GM23338 (cell line): ENCODE results near the gene RS1. TPM values are rescaled to one million over a fixed set of nuclear protein-coding genes. Genes with fewer than 3 reads are reported as not detected.

Source experiments
- ATAC-seq: fragments of 200-7000 bp; cut with Tn5 transposase; 3 replicates; pipeline ENCODE4 v1.9.1; 2020
- DNase-seq: peaks from one replicate; pipeline ENCODE4 v3.0.0-alpha.2; 2015; ENCODE audit warnings: low spot score
- H2AFZ ChIP-seq: fragments of 200-600 bp; sonication (generic); 2 replicates; pipeline ENCODE4 v1.8.0; 2016; ENCODE audit warnings: antibody characterized with exemption, mild to moderate bottlenecking, moderate library complexity
- H3F3A ChIP-seq: fragments of 200-600 bp; sonication (generic); replicated peaks from 2 replicates; pipeline ENCODE4 v1.8.0; 2017; ENCODE audit warnings: antibody characterized with exemption, mixed run types, low read depth
- H3K27ac ChIP-seq: fragments of 200-600 bp; sonication (generic); 2 replicates; pipeline ENCODE4 v1.6.1; 2016; ENCODE audit warnings: low read depth
- H3K27me3 ChIP-seq: fragments of 200-600 bp; sonication (generic); 2 replicates; pipeline ENCODE4 v1.8.0; 2016; ENCODE audit warnings: mild to moderate bottlenecking, mixed run types, moderate library complexity; ENCODE audit not compliant: insufficient read depth
- H3K36me3 ChIP-seq: fragments of 200-600 bp; sonication (generic); 2 replicates; pipeline ENCODE4 v1.8.0; 2016; ENCODE audit warnings: mild to moderate bottlenecking; ENCODE audit not compliant: insufficient read depth
- H3K4me1 ChIP-seq: fragments of 200-600 bp; sonication (generic); 2 replicates; pipeline ENCODE4 v1.8.0; 2016; ENCODE audit warnings: mild to moderate bottlenecking, moderate library complexity; ENCODE audit not compliant: insufficient read depth
- H3K4me2 ChIP-seq: fragments of 200-600 bp; sonication (generic); 2 replicates; pipeline ENCODE4 v1.7.1; 2017; ENCODE audit warnings: mixed run types
- H3K4me3 ChIP-seq: fragments of 200-600 bp; sonication (generic); 2 replicates; pipeline ENCODE4 v1.6.1; 2016; ENCODE audit warnings: mixed run types
- H3K79me2 ChIP-seq: fragments of 200-600 bp; sonication (generic); replicated peaks from 2 replicates; pipeline ENCODE4 v1.8.0; 2017; ENCODE audit warnings: mild to moderate bottlenecking; ENCODE audit not compliant: insufficient read depth
- H3K9me2 ChIP-seq: fragments of 200-600 bp; sonication (generic); 2 replicates; pipeline ENCODE4 v1.8.0; 2017; ENCODE audit not compliant: insufficient read depth
- H4K20me1 ChIP-seq: fragments of 200-600 bp; sonication (generic); replicated peaks from 2 replicates; pipeline ENCODE4 v1.8.0; 2017; ENCODE audit warnings: mild to moderate bottlenecking; ENCODE audit not compliant: insufficient read depth
- H3K27ac Mint-ChIP-seq: 2 replicates; pipeline ENCODE4 v1.8.0; 2020; ENCODE audit warnings: inconsistent platforms, mild to moderate bottlenecking, moderate library complexity, mixed read lengths
- H3K27me3 Mint-ChIP-seq: 3 replicates; pipeline ENCODE4 v1.8.0; 2022; ENCODE audit warnings: low read depth, mild to moderate bottlenecking, moderate library complexity, mixed read lengths, inconsistent platforms; ENCODE audit not compliant: insufficient read depth, poor library complexity
- H3K36me3 Mint-ChIP-seq: 3 replicates; pipeline ENCODE4 v1.8.0; 2021; ENCODE audit warnings: low read depth, mild to moderate bottlenecking, inconsistent platforms, moderate library complexity, mixed read lengths
- H3K4me1 Mint-ChIP-seq: 3 replicates; pipeline ENCODE4 v1.8.0; 2020; ENCODE audit warnings: mild to moderate bottlenecking, inconsistent platforms, mixed read lengths
- H3K4me3 Mint-ChIP-seq: 3 replicates; pipeline ENCODE4 v1.8.0; 2021; ENCODE audit warnings: moderate library complexity, mild to moderate bottlenecking, inconsistent platforms, mixed read lengths
- H3K9me3 Mint-ChIP-seq: 3 replicates; pipeline ENCODE4 v1.8.0; 2020; ENCODE audit warnings: moderate library complexity, mild to moderate bottlenecking, inconsistent platforms, mixed read lengths
- CREB1 ChIP-seq: fragments of 250-450 bp; sonication (Bioruptor Pico); IDR thresholded peaks from 2 replicates; pipeline ENCODE4 v1.5.0; 2020; ENCODE audit warnings: low read depth, mild to moderate bottlenecking, moderate library complexity
- EZH2 ChIP-seq: fragments of 200-600 bp; sonication (generic); IDR thresholded peaks from one replicate; pipeline ENCODE4 v1.8.0; 2017; ENCODE audit warnings: antibody characterized with exemption, mild to moderate bottlenecking, low read depth; ENCODE audit not compliant: unreplicated experiment
- EZH2phosphoT487 ChIP-seq: fragments of 200-600 bp; sonication (generic); IDR thresholded peaks from one replicate; pipeline ENCODE4 v1.8.1; 2018; ENCODE audit warnings: antibody characterized with exemption; ENCODE audit not compliant: unreplicated experiment
- JUNB ChIP-seq: IDR thresholded peaks from one replicate; pipeline ENCODE4 v1.6.1; 2016; ENCODE audit warnings: antibody characterized with exemption; ENCODE audit not compliant: unreplicated experiment
- NANOG ChIP-seq: IDR thresholded peaks from 2 replicates; pipeline ENCODE4 v1.6.1; 2016; ENCODE audit warnings: antibody characterized with exemption, borderline replicate concordance
- POLR2AphosphoS5 ChIP-seq: IDR thresholded peaks from 2 replicates; pipeline ENCODE4 v1.6.1; 2016; ENCODE audit warnings: antibody characterized with exemption, low read depth
- STAT1 ChIP-seq: IDR thresholded peaks from one replicate; pipeline ENCODE4 v1.6.1; 2016; ENCODE audit warnings: antibody characterized with exemption; ENCODE audit not compliant: unreplicated experiment
- ZNF114 ChIP-seq: fragments of 250-450 bp; sonication (Bioruptor Pico); IDR thresholded peaks from 2 replicates; pipeline ENCODE4 v1.5.0; 2020; ENCODE audit warnings: mild to moderate bottlenecking, moderate library complexity
- ZNF331 ChIP-seq: fragments of 250-450 bp; sonication (Bioruptor Pico); IDR thresholded peaks from 2 replicates; pipeline ENCODE4 v1.5.0; 2020; ENCODE audit warnings: low read depth, mild to moderate bottlenecking, moderate library complexity
- polyA plus RNA-seq: library from polyadenylated mRNA; unstranded; fragments of >200 nt; fragmentation: Nextera tagmentation; extraction: Ambion mirVana; gene quantifications from 2 replicates; pipeline ENCODE4 v1.2.1, GENCODE V29; 2016
- total RNA-seq: library from RNA; depleted of rRNA; stranded (reverse); fragments of >200 nt; shearing (Covaris generic); gene quantifications from 2 replicates; pipeline ENCODE4 v1.2.3, GENCODE V29; 2014
- TF ChIP-seq, protein P1 (sequence below), 2 experiments: fragments of 200-600 bp in 1 of 2; sonication (generic) in 1 of 2; conservative IDR thresholded peaks; 2 replicates each; pipeline versions ENCODE4 v1.5.1 to v1.6.1; 2016 to 2017; ENCODE audit warnings: antibody characterized with exemption in 2 of 2, low read depth in 2 of 2, mild to moderate bottlenecking in 2 of 2, moderate library complexity in 1 of 2
- TF ChIP-seq, protein P2 (sequence below): IDR thresholded peaks from one replicate; pipeline ENCODE4 v1.6.1; 2018; ENCODE audit warnings: antibody characterized with exemption; ENCODE audit not compliant: unreplicated experiment
- TF ChIP-seq, protein P3 (sequence below): IDR thresholded peaks from 2 replicates; pipeline ENCODE4 v1.6.1; 2016; ENCODE audit warnings: antibody characterized with exemption
- TF ChIP-seq, protein P4 (sequence below): fragments of 250-450 bp; sonication (Bioruptor Pico); IDR thresholded peaks from 2 replicates; pipeline ENCODE4 v1.5.0; 2020; ENCODE audit warnings: mild to moderate bottlenecking, moderate library complexity

The RS1 gene
- total and polyA plus RNA-seq, 2 experiments from 2014 or later: not detected

DNA sequence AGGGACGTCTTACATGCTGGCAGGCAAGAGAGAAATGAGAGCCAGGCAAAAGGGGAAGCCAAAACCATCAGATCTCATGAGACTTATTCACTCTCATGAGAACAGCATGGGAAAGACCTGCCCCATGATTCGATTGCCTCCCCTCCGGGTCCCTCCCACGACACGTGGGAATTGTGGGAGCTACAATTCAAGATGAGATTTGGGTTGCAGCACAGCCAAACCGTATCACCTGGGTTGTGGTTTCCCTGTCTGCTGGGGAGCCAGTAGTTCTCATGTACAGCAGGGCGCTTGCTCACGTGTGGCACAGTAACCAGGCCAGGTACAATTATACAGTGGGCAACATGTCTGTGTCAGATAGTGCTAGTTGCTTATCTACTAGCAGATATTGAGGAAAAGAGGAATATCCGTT is 11.1 kb upstream of the RS1 start (continued):
- TF ChIP-seq ZNF331 (CRISPR knock-in tag) (no peak), ZNF114 (CRISPR knock-in tag) (no peak)

DNA sequence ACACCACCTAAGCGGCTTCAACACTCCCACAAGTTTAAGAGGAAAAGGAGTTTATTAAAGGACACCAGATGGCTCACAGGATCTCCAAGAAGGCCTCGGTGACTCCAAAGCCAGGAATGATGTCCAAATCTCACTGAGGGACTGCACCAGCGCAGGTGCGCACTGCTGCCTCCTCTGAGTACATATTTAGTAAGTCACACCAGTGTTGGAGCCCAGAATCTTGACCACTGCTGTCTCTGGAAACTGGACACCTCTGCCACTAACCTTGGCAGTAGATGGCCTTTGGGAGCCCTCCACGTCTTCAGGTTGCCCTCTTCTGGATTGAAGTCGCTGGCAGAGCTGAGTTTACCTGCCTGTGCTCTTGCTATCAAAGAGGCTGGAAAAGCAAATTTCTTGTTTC is 10.1 kb upstream of the RS1 start:
- H3F3A ChIP-seq: no peaks in the 10 kb centered on the region
- Mint-ChIP-seq H3K9me3 (no peaks in the 10 kb centered on the region), H3K27me3 (peaks cover 5% of the 10 kb centered on the region), H3K4me3 (no peak overlapping the region), H3K4me1 (peaks cover 4% of the 10 kb centered on the region; the same call in 2 of the 3 replicates), H3K27ac (no peak overlapping the region), H3K36me3 (no peaks in the 10 kb centered on the region)
- no peak overlapping the region for H3K4me3 ChIP-seq
- H3K36me3 ChIP-seq: no peaks in the 10 kb centered on the region
- TF ChIP-seq ZNF114 (CRISPR knock-in tag) (no peak), POLR2AphosphoS5 (no peak), JUNB (no peak), NANOG (no peak), EZH2 (no peak), ZNF331 (CRISPR knock-in tag) (no peak), CREB1 (no peak), STAT1 (no peak), EZH2phosphoT487 (no peak)
- TF ChIP-seq, protein P1, sequence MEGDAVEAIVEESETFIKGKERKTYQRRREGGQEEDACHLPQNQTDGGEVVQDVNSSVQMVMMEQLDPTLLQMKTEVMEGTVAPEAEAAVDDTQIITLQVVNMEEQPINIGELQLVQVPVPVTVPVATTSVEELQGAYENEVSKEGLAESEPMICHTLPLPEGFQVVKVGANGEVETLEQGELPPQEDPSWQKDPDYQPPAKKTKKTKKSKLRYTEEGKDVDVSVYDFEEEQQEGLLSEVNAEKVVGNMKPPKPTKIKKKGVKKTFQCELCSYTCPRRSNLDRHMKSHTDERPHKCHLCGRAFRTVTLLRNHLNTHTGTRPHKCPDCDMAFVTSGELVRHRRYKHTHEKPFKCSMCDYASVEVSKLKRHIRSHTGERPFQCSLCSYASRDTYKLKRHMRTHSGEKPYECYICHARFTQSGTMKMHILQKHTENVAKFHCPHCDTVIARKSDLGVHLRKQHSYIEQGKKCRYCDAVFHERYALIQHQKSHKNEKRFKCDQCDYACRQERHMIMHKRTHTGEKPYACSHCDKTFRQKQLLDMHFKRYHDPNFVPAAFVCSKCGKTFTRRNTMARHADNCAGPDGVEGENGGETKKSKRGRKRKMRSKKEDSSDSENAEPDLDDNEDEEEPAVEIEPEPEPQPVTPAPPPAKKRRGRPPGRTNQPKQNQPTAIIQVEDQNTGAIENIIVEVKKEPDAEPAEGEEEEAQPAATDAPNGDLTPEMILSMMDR (conservative IDR thresholded peaks at IDR 0.05; ENCODE audit: low read depth in 2 of 2): no peak
- TF ChIP-seq, protein P2, sequence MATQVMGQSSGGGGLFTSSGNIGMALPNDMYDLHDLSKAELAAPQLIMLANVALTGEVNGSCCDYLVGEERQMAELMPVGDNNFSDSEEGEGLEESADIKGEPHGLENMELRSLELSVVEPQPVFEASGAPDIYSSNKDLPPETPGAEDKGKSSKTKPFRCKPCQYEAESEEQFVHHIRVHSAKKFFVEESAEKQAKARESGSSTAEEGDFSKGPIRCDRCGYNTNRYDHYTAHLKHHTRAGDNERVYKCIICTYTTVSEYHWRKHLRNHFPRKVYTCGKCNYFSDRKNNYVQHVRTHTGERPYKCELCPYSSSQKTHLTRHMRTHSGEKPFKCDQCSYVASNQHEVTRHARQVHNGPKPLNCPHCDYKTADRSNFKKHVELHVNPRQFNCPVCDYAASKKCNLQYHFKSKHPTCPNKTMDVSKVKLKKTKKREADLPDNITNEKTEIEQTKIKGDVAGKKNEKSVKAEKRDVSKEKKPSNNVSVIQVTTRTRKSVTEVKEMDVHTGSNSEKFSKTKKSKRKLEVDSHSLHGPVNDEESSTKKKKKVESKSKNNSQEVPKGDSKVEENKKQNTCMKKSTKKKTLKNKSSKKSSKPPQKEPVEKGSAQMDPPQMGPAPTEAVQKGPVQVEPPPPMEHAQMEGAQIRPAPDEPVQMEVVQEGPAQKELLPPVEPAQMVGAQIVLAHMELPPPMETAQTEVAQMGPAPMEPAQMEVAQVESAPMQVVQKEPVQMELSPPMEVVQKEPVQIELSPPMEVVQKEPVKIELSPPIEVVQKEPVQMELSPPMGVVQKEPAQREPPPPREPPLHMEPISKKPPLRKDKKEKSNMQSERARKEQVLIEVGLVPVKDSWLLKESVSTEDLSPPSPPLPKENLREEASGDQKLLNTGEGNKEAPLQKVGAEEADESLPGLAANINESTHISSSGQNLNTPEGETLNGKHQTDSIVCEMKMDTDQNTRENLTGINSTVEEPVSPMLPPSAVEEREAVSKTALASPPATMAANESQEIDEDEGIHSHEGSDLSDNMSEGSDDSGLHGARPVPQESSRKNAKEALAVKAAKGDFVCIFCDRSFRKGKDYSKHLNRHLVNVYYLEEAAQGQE: no peak
- TF ChIP-seq, protein P3, sequence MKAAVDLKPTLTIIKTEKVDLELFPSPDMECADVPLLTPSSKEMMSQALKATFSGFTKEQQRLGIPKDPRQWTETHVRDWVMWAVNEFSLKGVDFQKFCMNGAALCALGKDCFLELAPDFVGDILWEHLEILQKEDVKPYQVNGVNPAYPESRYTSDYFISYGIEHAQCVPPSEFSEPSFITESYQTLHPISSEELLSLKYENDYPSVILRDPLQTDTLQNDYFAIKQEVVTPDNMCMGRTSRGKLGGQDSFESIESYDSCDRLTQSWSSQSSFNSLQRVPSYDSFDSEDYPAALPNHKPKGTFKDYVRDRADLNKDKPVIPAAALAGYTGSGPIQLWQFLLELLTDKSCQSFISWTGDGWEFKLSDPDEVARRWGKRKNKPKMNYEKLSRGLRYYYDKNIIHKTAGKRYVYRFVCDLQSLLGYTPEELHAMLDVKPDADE: no peak
- TF ChIP-seq, protein P4, sequence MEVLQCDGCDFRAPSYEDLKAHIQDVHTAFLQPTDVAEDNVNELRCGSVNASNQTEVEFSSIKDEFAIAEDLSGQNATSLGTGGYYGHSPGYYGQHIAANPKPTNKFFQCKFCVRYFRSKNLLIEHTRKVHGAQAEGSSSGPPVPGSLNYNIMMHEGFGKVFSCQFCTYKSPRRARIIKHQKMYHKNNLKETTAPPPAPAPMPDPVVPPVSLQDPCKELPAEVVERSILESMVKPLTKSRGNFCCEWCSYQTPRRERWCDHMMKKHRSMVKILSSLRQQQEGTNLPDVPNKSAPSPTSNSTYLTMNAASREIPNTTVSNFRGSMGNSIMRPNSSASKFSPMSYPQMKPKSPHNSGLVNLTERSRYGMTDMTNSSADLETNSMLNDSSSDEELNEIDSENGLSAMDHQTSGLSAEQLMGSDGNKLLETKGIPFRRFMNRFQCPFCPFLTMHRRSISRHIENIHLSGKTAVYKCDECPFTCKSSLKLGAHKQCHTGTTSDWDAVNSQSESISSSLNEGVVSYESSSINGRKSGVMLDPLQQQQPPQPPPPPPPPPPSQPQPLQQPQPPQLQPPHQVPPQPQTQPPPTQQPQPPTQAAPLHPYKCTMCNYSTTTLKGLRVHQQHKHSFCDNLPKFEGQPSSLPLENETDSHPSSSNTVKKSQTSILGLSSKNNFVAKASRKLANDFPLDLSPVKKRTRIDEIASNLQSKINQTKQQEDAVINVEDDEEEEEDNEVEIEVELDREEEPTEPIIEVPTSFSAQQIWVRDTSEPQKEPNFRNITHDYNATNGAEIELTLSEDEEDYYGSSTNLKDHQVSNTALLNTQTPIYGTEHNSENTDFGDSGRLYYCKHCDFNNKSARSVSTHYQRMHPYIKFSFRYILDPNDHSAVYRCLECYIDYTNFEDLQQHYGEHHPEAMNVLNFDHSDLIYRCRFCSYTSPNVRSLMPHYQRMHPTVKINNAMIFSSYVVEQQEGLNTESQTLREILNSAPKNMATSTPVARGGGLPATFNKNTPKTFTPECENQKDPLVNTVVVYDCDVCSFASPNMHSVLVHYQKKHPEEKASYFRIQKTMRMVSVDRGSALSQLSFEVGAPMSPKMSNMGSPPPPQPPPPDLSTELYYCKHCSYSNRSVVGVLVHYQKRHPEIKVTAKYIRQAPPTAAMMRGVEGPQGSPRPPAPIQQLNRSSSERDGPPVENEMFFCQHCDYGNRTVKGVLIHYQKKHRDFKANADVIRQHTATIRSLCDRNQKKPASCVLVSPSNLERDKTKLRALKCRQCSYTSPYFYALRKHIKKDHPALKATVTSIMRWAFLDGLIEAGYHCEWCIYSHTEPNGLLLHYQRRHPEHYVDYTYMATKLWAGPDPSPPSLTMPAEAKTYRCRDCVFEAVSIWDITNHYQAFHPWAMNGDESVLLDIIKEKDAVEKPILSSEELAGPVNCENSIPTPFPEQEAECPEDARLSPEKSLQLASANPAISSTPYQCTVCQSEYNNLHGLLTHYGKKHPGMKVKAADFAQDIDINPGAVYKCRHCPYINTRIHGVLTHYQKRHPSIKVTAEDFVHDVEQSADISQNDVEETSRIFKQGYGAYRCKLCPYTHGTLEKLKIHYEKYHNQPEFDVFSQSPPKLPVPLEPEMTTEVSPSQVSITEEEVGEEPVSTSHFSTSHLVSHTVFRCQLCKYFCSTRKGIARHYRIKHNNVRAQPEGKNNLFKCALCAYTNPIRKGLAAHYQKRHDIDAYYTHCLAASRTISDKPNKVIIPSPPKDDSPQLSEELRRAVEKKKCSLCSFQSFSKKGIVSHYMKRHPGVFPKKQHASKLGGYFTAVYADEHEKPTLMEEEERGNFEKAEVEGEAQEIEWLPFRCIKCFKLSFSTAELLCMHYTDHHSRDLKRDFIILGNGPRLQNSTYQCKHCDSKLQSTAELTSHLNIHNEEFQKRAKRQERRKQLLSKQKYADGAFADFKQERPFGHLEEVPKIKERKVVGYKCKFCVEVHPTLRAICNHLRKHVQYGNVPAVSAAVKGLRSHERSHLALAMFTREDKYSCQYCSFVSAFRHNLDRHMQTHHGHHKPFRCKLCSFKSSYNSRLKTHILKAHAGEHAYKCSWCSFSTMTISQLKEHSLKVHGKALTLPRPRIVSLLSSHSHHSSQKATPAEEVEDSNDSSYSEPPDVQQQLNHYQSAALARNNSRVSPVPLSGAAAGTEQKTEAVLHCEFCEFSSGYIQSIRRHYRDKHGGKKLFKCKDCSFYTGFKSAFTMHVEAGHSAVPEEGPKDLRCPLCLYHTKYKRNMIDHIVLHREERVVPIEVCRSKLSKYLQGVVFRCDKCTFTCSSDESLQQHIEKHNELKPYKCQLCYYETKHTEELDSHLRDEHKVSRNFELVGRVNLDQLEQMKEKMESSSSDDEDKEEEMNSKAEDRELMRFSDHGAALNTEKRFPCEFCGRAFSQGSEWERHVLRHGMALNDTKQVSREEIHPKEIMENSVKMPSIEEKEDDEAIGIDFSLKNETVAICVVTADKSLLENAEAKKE (CRISPR knock-in tag): no peak
- H3K4me2 ChIP-seq: no peak overlapping the region
- H3K4me1 ChIP-seq: no peaks in the 10 kb centered on the region
- ATAC-seq (no peak), DNase-seq (no peak)
- no peaks in the 10 kb centered on the region for H3K27me3 ChIP-seq
- H4K20me1 ChIP-seq: no peaks in the 10 kb centered on the region
- no peaks in the 10 kb centered on the region for H3K79me2 ChIP-seq
- no peak overlapping the region for H2AFZ ChIP-seq
- H3K9me2 ChIP-seq: no peaks in the 10 kb centered on the region
- no peak overlapping the region for H3K27ac ChIP-seq
